ENCODE data around the gene CCDC127.
A peak's percentile ranks its signal among the peaks of the same experiment; 100 is the strongest.
"Not testable (repeated sequence)": the region's sequence is repeated elsewhere in the genome, so short reads cannot be mapped to it uniquely, and the experiment has no call there.

The CCDC127 gene

GRCh38 chr5:257148-257547 lies 39.2 kb upstream of the CCDC127 start:
- Histone ChIP-seq H3K27ac (ENCODE audit: poor library complexity, severe bottlenecking) (no peak overlapping the region), H3K4me3 (ENCODE audit: severe bottlenecking) (no peak overlapping the region), H3K9me3 (ENCODE audit: severe bottlenecking) (no peaks in the 10 kb centered on the region), H3K27me3 (ENCODE audit: insufficient read depth, poor library complexity, severe bottlenecking) (no peaks in the 10 kb centered on the region), H3K36me3 (ENCODE audit: low read depth) (peaks cover 23% of the 10 kb centered on the region), H3K4me1 (ENCODE audit: insufficient read depth, poor library complexity, severe bottlenecking) (peaks cover 10% of the 10 kb centered on the region)
- DNase-seq (ENCODE audit: low spot score) (no peak), ATAC-seq (ENCODE audit: low read depth) (no peak)
- TF ChIP-seq CTCF (IDR thresholded peaks at IDR 0.05; ENCODE audit: poor library complexity, severe bottlenecking), result no peak

GRCh38 chr5:256347-256746 lies 38.4 kb upstream of the CCDC127 start:
- not testable (repeated sequence) for H3K4me1 ChIP-seq (ENCODE audit: insufficient read depth, poor library complexity, severe bottlenecking); H3K27me3 ChIP-seq (ENCODE audit: insufficient read depth, poor library complexity, severe bottlenecking); DNase-seq (ENCODE audit: low spot score); H3K27ac ChIP-seq (ENCODE audit: poor library complexity, severe bottlenecking); ATAC-seq (ENCODE audit: low read depth); H3K4me3 ChIP-seq (ENCODE audit: severe bottlenecking); H3K9me3 ChIP-seq (ENCODE audit: severe bottlenecking)
- peaks cover 23% of the 10 kb centered on the region for H3K36me3 ChIP-seq (ENCODE audit: low read depth)

GRCh38 chr5:255116-255515 lies 37.2 kb upstream of the CCDC127 start:
- H3K4me1 ChIP-seq (ENCODE audit: insufficient read depth, poor library complexity, severe bottlenecking); H3K27me3 ChIP-seq (ENCODE audit: insufficient read depth, poor library complexity, severe bottlenecking); H3K27ac ChIP-seq (ENCODE audit: poor library complexity, severe bottlenecking); ATAC-seq (ENCODE audit: low read depth); DNase-seq (ENCODE audit: low spot score); H3K9me3 ChIP-seq (ENCODE audit: severe bottlenecking); H3K4me3 ChIP-seq (ENCODE audit: severe bottlenecking): not testable (repeated sequence)
- peaks cover 23% of the 10 kb centered on the region for H3K36me3 ChIP-seq (ENCODE audit: low read depth)

- H3K27me3 ChIP-seq (ENCODE audit: insufficient read depth, poor library complexity, severe bottlenecking); DNase-seq (ENCODE audit: low spot score); ATAC-seq (ENCODE audit: low read depth); H3K27ac ChIP-seq (ENCODE audit: poor library complexity, severe bottlenecking); H3K4me1 ChIP-seq (ENCODE audit: insufficient read depth, poor library complexity, severe bottlenecking); H3K9me3 ChIP-seq (ENCODE audit: severe bottlenecking); H3K4me3 ChIP-seq (ENCODE audit: severe bottlenecking): not testable (repeated sequence)
- peaks cover 28% of the 10 kb centered on the region for H3K36me3 ChIP-seq (ENCODE audit: low read depth)
These were observed 36.4 kb upstream of the CCDC127 start for GRCh38 chr5:254322-254721.

- Histone ChIP-seq H3K27ac (ENCODE audit: poor library complexity, severe bottlenecking) (peak overlapping the region; percentile 97), H3K27me3 (ENCODE audit: insufficient read depth, poor library complexity, severe bottlenecking) (no peaks in the 10 kb centered on the region), H3K4me1 (ENCODE audit: insufficient read depth, poor library complexity, severe bottlenecking) (peaks cover 10% of the 10 kb centered on the region), H3K36me3 (ENCODE audit: low read depth) (peaks cover 46% of the 10 kb centered on the region), H3K9me3 (ENCODE audit: severe bottlenecking) (no peaks in the 10 kb centered on the region), H3K4me3 (ENCODE audit: severe bottlenecking) (no peak overlapping the region)
- DNase-seq (ENCODE audit: low spot score) (no peak), ATAC-seq (ENCODE audit: low read depth) (no peak)
- TF ChIP-seq CTCF (IDR thresholded peaks at IDR 0.05; ENCODE audit: poor library complexity, severe bottlenecking), result no peak
These were observed 34.6 kb upstream of the CCDC127 start for GRCh38 chr5:252546-252945.

GRCh38 chr5:251975-252374 lies 34.0 kb upstream of the CCDC127 start:
- not testable (repeated sequence) for H3K27me3 ChIP-seq (ENCODE audit: insufficient read depth, poor library complexity, severe bottlenecking); DNase-seq (ENCODE audit: low spot score); H3K4me1 ChIP-seq (ENCODE audit: insufficient read depth, poor library complexity, severe bottlenecking); H3K4me3 ChIP-seq (ENCODE audit: severe bottlenecking); H3K9me3 ChIP-seq (ENCODE audit: severe bottlenecking); ATAC-seq (ENCODE audit: low read depth)
- H3K36me3 ChIP-seq (ENCODE audit: low read depth), result peaks cover 47% of the 10 kb centered on the region
- peak overlapping the region; percentile 97 for H3K27ac ChIP-seq (ENCODE audit: poor library complexity, severe bottlenecking)

- not testable (repeated sequence) for H3K9me3 ChIP-seq (ENCODE audit: severe bottlenecking); H3K4me1 ChIP-seq (ENCODE audit: insufficient read depth, poor library complexity, severe bottlenecking); ATAC-seq (ENCODE audit: low read depth); H3K4me3 ChIP-seq (ENCODE audit: severe bottlenecking); DNase-seq (ENCODE audit: low spot score); H3K27me3 ChIP-seq (ENCODE audit: insufficient read depth, poor library complexity, severe bottlenecking)
- Histone ChIP-seq H3K27ac (ENCODE audit: poor library complexity, severe bottlenecking) (peak overlapping the region; percentile 97), H3K36me3 (ENCODE audit: low read depth) (peaks cover 49% of the 10 kb centered on the region)
These were observed 33.6 kb upstream of the CCDC127 start for GRCh38 chr5:251538-251937.

GRCh38 chr5:251016-251415 lies 33.1 kb upstream of the CCDC127 start:
- not testable (repeated sequence) for H3K4me3 ChIP-seq (ENCODE audit: severe bottlenecking); DNase-seq (ENCODE audit: low spot score); H3K9me3 ChIP-seq (ENCODE audit: severe bottlenecking); H3K4me1 ChIP-seq (ENCODE audit: insufficient read depth, poor library complexity, severe bottlenecking); H3K27me3 ChIP-seq (ENCODE audit: insufficient read depth, poor library complexity, severe bottlenecking)
- H3K27ac ChIP-seq (ENCODE audit: poor library complexity, severe bottlenecking), result peak overlapping the region; percentile 97
- peaks cover 47% of the 10 kb centered on the region for H3K36me3 ChIP-seq (ENCODE audit: low read depth)
- ATAC-seq (ENCODE audit: low read depth), result peak; percentile 30; the same call in 1 of the 3 replicates

- ATAC-seq (ENCODE audit: low read depth), result peak; percentile 24; the same call in 2 of the 3 replicates
- peaks cover 45% of the 10 kb centered on the region for H3K36me3 ChIP-seq (ENCODE audit: low read depth)
- not testable (repeated sequence) for H3K4me3 ChIP-seq (ENCODE audit: severe bottlenecking); H3K27me3 ChIP-seq (ENCODE audit: insufficient read depth, poor library complexity, severe bottlenecking); H3K4me1 ChIP-seq (ENCODE audit: insufficient read depth, poor library complexity, severe bottlenecking); DNase-seq (ENCODE audit: low spot score); H3K9me3 ChIP-seq (ENCODE audit: severe bottlenecking)
- peak overlapping the region; percentile 97 for H3K27ac ChIP-seq (ENCODE audit: poor library complexity, severe bottlenecking)
These were observed 32.4 kb upstream of the CCDC127 start for GRCh38 chr5:250396-250795.

GRCh38 chr5:245717-246116 lies 27.8 kb upstream of the CCDC127 start:
- not testable (repeated sequence) for DNase-seq (ENCODE audit: low spot score); H3K27me3 ChIP-seq (ENCODE audit: insufficient read depth, poor library complexity, severe bottlenecking); H3K9me3 ChIP-seq (ENCODE audit: severe bottlenecking); H3K4me3 ChIP-seq (ENCODE audit: severe bottlenecking); H3K4me1 ChIP-seq (ENCODE audit: insufficient read depth, poor library complexity, severe bottlenecking)
- Histone ChIP-seq H3K36me3 (ENCODE audit: low read depth) (peaks cover 69% of the 10 kb centered on the region), H3K27ac (ENCODE audit: poor library complexity, severe bottlenecking) (peak overlapping the region; percentile 21)
- ATAC-seq (ENCODE audit: low read depth), result peak; percentile 89

Data from RWPE2 (cell line).